ENCODE measurements around the gene GAGE10.
"Not testable (repeated sequence)": the region's sequence is repeated elsewhere in the genome, so short reads cannot be mapped to it uniquely, and the experiment has no call there.

GAGE10 gene

DNA sequence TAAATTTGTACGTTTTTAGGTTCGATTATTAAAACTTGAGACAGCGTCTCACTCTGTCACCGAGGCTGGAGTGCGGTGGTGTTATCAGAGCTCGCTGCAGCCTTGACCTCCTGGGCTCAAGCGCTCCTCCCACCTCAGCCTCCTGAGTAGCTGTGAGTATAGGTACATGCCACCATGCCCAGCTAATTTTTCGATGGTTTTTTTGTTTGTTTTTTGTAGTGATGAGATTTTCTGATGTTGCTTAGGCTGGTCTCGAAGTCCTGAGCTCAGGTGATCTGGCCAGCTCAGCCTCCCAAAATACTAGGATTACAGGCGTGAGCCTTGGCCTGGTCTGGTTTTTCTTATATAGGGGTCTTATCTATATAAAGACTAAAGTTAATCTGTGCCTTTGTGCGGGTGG is 27.0 kb downstream of the GAGE10 start:
- DNase-seq: not testable (repeated sequence)

GRCh38 chrX:49331282-49331681 is 27.8 kb downstream of the GAGE10 start, which contains the start of gene GAGE13:
TSS of gene GAGE13 (plus strand) at chrX:49331582. CDS start at chrX:49332738, 1,156 bp downstream.
- not testable (repeated sequence) for DNase-seq

- not testable (repeated sequence) for DNase-seq
Observed at GRCh38 chrX:49331841-49332240, 28.4 kb downstream of the GAGE10 start.

GRCh38 chrX:49341449-49341848 is 38.0 kb downstream of the GAGE10 start:
- DNase-seq: not testable (repeated sequence)

DNA sequence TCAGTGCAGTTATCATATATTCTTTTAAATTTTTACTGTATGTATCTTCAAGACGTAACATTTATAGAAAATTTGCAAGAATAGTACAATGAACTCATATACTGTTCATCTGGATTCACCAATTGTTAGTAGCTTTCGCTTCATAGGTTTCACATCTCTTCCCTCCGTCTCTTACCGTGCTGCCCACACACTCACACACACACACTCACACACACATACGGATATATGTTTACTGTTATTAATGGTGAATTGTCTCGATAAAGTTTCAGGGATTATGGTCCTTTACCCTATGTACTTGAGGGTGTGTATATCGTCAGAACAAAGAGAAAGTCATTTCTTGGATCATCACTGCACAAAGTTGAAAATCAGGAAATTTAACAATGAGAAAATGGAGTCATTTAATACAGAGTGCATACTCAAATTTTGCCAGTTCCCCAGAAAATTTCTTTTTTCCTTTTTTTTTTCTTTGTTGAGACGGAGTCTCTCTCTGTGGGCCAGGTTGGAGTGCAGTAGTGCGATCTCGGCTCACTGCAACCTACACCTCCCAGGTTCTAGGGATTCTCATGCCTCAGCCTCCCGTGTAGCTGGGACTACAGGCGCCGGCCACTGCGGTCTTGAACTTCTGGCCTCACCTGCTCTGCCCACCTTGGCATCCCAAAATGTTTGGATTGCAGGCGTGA is 41.2 kb downstream of the GAGE10 start:
- DNase-seq: not testable (repeated sequence)

DNA sequence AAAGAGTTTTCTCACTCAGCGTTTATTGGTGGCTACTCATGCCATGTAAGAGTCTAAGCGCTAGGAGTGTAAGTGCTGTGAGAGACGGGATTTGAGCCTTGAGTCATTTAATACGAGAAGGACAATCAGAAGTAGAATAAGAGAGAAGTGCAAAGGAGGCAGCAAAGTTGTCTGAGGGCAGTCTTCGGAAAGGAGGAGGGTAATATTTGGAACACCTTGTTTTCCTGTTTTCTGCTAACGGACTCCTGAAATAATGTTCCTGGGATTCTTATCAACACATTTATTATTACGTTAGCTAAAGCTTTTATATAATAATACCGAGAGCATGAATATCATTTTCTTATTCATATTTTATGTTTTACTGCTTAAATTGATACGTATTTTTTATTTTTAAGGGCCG is 42.0 kb downstream of the GAGE10 start:
- DNase-seq: not testable (repeated sequence)

DNA sequence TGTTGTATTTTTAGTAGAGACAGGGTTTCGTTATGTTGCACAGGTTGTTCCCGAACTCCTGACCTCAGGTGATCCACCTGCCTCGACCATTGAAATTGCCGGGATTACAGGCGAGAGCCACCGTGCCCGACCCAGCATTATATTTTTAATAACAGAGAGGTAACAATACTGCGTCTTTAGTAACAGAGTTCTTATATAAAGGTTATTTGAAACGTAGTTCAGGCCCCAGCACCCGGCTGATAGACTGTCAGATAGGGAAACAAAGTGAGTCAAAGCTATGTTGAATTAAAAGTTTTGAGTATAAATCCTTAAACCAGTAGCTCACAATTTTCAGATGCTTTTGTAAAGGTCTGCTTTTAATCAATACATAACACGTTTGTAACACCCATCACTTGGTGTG is 42.7 kb downstream of the GAGE10 start:
- not testable (repeated sequence) for DNase-seq
